ENCODE measurements around the gene POC1A.

Gene POC1A

DNA sequence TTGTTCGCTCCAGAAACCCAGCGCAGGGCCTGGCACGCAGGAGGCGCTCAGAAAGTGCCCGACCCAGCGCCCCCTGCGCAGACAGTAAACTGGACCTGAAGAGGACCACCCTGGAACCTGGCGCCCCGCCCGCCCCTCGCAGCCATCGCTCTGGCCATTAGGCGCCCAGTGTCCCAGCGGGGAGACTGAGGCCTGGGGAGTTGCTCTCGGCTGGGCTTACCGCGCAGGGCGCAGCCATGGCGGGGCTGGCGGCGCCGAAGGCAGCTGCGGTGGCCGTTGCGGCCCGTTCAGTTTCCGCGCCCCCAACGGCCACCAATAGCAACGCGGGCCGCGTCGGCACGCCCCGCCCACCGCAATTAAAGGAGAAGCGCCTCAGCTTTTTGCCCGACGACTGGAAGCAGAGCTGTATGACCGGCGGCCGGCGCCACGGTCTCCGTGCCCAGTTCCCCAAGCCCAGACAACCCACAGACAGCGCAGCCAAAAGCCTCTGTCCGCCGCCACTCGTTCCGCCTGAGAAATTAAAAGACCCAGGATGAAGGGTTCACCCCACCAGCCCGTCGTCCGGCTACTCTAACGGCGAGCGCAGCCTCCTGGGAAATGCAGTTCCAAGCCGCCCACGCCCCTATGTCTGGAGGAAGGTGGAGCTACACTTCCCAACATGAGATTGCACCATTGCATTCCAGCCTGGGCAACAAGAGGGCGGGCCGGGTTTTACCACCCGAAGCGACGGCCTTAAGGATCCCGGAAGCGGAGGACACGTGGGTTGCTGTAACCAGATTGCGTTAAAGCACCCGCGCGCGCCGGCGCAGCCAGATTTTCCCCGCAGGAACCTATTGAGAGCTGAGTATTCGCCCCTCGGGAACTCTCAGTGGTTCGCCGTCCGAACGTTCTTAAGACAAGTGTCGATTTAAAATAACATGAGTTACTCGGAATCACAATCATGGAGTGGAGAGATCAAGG, at the start of gene POC1A:
POC1A (minus strand) TSS at position 289 of the 960 bp plus-strand sequence; CDS start at position 238, 51 bp downstream.
- peak; percentile 94 to 95 for DNase-seq (ENCODE audit: low read depth in 2 of 2)

DNA sequence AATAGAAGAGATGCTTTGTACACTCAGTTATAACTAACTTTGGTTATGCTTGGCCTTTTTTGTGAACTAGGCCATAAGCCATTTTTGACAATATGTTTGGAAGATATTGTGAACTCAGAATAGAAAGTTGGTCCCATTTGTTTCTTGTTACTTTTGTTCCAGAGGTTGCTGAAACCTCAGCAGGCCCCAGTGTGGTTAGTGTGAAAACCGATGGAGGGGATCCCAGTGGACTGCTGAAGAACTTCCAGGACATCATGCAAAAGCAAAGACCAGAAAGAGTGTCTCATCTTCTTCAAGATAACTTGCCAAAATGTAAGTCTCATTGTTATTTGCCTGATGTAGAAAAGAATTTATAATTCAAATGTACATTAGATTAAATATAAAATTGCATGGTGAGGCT, 49.5 kb upstream of the POC1A start:
- DNase-seq (ENCODE audit: low read depth in 2 of 2) = no peak

DNA sequence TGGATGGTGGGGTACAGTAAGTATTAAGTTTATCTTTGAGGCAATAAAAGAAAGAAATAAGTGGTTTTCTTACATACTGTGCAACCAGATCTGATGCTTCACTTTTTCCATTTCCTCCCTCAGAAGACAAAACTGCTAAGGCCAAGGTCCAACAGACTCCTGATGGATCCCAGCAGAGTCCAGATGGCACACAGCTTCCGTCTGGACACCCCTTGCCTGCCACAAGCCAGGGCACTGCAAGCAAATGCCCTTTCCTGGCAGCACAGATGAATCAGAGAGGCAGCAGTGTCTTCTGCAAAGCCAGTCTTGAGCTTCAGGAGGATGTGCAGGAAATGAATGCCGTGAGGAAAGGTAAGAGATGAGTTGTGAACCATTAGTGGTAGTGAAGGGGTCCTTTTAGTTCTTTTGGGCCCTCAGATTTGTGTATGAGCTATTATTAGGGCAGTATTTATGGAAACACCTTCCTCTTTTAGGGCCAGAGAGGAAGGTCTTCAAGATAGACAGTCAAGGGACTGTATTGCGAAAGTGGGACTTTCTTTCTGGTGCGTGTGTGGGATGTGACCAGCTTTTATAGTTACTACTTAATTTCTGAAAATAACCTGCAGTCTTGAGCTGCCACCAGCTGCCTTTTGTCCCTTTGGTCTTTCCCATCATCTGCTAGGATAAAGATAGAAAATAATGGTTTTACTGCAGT, 48.3 kb upstream of the POC1A start:
- DNase-seq (ENCODE audit: low read depth in 2 of 2) = no peak

DNA sequence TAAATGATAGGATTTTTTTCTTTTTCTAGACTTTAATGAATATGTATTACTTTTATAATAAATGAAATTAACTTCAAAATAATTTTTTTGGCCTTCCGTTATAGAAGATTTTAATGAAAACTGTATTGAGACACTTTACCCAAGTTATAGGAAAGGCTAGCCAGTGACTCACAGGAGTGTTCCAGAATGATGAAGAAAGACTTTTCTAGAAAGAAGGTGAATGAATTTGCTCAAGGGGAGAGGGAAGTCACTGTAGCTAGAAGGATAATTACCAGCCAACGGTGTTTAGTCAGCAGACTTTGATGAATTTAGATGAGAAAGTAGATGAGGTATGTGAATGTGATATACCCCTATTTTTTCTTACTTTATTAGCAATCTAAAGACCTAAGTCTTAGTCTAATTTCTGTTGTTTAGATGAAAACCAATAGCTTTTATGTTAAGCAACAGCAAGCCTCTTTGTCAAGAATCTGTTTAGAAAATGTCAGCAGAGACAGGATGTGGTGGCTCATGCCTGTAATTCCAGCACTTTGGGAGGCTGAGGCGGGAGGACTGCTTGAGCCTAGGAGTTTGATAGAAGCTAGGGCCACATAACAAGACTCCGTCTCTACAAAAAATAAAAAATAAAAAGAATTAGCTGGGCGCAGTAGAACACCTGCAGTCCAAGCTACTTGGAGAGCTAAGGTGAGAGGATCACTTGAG, 46.9 kb upstream of the POC1A start:
- no peak for DNase-seq (ENCODE audit: low read depth in 2 of 2)

DNA sequence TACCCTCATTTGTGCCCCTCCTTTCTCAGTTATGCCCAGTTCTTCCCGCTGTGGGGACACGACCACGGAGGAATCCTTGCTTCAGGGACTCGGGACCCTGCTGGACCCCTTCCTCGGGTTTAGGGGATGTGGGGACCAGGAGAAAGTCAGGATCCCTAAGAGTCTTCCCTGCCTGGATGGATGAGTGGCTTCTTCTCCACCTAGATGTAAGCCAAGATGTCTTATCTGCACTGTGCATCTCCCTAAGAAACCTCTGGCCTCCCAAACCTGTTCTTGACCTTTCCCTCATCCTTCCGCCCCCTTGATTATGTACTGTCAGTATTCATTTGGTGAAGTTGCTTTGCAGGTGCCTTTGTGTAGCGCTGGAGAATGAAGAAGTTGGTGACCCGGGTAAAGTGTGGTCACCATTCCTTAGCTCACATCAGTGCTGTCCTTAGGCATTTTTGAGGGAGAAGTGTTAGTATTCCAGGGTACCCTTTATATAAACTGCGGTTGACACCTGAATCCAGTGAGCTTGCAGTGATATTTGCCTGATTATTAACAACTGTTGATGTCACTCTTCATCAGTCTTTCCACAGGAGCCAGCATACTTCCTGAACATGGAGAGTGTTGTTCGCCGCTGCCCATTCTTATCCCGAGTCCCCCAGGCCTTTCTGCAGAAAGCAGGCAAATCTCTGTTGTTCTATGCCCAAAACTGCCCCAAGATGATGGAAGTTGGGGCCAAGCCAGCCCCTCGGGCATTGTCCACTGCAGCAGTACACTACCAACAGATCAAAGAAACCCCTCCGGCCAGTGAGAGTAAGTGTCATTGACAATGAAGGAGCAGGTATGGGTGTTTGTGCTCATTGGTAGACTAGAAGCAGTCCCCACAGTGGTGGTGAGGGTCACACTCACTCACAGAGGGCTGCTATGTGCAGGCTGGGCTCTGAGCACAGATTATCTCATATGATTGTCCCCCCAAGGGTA, 44.7 kb upstream of the POC1A start:
- no peak for DNase-seq (ENCODE audit: low read depth in 2 of 2)

DNA sequence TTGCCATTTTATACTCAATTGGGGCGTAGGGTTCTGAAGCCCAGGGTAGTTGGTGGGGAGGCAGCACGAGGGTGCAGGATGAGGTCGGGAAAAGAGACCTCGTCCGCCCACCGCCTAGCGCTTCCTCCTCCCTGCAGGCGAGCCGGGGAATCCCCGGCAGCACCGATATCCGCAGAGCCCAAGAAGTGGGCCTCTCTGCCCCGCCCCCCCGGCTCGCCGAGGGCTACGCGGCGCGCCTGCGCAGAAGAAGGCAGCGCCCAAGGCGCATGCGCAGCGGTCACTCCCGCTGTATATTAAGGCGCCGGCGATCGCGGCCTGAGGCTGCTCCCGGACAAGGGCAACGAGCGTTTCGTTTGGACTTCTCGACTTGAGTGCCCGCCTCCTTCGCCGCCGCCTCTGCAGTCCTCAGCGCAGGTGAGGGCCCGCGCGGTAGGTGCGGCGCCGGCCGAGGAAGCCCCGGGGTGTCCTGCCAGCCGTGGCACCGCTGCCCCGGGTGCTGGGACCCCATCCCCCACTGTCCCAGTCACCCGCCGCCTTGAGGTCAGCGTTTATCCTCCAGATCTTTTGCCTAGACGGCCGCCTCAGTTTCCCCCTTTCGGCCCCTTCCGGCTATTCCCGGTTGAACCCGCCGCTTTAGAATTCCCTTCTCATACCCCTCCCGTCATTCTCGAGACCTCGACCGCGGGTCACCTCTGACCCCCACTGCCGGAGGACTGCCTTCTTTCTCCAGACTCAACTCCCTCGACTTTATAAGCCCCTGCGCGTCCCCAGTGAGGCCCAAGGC, 43.8 kb upstream of the POC1A start, which contains the start of gene ALAS1:
ALAS1 (plus strand) TSS at position 319 of the 784 bp plus-strand sequence. CDS start 1,082 bp downstream, outside the sequence.
- DNase-seq (ENCODE audit: low read depth in 2 of 2) = peak; percentile 62 to 64

DNA sequence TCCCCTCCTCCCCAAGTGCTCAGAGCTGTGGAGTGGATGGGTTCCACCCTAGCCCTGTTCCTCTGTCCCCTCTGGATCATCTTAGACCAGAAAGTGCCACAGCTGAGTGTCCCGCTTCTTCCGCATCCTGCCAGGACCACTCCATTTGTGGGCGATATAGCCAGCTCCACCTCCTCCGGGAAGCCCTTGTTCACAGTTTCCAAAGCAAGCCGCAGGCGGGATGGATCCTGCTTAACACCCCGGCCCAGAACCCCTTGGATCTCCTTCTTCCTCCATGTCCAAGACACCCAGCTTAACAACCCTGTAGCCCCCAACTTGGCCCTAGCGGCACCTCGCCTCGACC, 43.2 kb upstream of the POC1A start:
- no peak for DNase-seq (ENCODE audit: low read depth in 2 of 2)

DNA sequence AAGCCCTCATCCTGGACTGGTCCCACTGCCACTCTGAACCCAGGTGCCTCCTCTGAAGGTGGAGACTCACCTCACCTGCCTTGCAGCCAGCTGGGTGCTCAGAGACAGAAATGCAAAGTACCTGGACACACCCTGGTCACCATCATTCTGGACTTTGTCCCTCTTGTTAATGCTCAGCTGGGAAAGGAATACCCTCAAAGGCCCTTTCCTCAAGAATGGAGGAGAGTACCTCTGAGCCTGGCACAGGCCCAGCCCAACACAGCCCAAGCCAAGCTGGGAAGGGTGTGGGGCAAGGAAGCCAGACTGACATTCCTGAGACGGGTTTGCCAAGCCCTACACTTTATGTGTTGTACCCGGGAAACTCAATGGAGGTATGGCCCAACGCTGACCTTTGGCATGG, 42.8 kb upstream of the POC1A start:
- DNase-seq (ENCODE audit: low read depth in 2 of 2) = no peak

DNA sequence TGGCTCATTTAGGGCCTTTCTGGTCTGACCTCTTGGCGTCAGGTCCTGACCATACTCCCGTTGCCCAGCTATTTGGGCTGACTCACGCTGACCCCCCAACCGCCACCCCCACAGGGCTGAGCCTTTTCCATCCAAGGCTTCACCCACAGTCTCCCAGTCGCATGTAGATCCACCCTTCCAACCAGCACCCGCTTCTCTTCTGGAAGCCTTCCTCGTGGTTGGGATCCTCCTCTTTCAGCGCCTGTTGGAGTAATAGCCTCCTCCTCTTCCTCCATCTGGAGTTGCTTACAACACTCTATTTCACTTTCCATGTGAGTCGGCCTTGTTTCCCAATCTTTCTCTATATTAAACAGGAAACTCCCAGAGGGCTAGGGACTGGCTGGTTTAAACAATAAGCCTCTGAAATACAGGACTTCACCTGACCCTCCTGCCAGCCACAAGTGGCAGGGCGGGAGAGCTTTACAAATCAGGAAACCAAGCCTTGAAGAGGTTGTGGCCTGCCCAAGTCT, 41.7 kb upstream of the POC1A start:
- no peak for DNase-seq (ENCODE audit: low read depth in 2 of 2)

DNA sequence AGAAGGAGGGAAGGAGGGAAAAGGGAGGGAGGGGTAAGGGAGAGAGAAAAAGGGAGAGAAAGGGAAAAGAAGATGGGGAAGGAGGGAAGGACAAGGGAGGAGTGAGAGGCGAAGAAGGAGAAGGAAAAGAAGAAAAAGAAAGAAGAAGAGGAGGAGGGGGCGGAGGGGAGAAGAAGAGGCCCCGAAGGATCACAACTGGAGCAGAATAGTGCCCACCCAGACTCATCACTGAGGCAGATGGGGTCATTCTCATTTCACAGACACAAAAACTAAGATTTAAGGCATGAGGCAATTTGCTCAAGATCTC, 41.0 kb upstream of the POC1A start:
- DNase-seq (ENCODE audit: low read depth in 2 of 2) = no peak

DNA sequence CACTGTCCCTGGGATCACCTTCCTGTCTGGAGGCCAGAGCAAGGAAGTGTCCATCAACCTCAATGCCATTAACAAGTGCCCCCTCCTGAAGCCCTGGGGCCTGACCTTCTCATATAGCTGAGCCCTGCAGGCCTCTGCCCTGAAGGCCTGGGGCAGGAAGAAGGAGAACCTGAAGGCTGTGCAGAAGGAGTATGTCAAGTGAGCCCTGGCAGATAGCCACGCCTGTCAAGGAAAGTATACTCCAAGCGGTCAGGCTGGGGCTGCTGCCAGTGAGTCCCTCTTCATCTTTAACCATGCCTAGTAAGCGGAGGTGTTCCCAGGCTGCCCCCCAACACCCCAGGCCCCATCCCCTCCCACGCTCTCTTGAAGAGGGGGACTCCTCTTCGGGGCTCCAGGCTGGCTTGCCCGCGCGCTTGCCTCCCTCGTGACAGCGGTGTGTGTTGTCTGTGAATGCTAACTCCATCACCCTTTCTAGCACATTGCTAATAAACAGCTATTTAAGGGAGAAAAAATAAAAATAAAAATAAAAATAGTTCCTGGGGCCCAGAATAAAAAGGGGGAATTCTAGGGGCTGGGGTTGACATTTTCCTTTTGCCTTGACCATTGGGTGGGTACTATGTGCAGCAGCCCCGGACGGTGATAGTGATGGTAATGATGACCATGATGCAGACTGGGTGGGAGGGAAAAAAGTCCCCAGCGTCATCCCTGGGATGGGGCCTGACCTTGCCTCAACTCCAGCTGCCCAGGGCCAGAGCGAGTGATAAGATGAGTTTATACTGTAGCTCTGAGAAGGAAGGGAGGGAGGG, 40.5 kb upstream of the POC1A start:
- DNase-seq (ENCODE audit: low read depth in 2 of 2) = no peak

DNA sequence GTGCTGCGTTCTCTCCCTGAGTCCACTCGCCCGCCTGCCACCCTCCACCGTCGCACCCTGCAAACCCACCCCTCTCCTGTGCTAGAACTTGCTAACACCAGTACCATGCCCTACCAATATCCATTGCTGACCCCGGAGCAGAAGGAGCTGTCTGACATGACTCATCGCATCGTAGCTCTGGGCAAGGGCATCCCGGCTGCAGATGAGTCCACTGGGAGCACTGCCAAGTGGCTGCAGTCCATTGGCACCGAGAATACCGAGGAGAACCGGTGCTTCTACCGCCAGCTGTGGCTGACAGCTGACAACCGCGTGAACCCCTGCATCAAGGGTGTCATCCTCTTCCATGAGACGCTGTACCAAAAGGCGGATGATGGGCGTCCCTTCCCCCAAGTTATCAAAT, 38.8 kb upstream of the POC1A start:
- no peak for DNase-seq (ENCODE audit: low read depth in 2 of 2)

DNA sequence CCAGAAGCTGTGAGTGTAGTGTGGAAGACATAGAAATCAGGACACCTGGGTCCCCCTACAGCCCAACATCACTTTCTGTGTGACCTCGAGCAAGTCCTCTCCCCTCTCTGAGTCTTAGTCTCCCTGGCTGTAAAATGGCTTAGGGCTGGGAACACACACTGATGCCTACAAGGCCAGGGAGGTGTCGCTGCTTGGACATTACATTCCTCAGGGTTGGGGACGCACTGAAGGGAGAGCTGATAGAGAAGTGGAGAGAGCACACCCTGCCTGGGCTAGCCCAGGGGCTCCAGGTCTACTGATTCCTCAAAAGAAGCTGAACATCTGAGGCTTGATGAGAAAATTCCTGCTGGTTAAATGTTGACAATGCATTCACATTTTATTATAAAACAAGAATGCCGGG, 37.4 kb upstream of the POC1A start:
- DNase-seq (ENCODE audit: low read depth in 2 of 2) = no peak

DNA sequence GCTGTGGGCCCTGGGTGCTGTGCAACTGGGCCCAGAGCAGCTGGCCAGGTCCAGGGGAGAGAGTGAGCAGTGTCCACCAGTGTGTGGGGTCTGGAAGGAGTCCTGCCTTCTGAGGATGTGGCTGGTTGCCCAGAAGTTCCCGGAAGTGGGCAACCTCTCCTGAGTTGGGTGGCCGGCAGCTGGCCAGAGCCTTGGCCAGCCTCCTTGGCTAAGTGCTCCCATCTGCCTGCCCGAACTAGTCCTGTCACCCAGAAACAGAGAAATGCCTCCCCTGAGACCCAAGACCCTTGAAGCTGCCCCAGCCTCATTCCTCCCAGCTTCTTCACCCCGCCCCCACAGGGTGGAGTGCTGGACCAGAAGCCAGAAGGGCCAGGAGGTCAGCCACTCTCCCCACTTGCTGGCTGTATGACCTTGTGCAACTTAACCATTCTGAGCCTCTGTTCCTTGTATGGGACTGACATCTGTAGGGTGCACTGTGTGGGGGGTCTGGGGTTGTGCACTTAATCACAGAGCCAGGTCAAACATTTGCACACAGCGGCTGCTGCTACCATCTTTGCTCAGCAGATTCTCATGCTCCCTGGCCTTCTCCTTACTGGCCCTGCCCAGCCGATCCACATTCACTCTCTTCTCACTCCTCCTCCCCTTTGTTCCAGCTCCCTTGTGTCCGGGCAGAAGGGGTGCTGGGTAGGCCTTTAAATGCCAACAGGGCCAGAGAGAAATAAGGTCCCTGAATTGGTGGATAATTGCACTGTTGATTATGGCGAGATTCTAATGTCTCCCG, 36.3 kb upstream of the POC1A start:
- DNase-seq (ENCODE audit: low read depth in 2 of 2) = no peak

DNA sequence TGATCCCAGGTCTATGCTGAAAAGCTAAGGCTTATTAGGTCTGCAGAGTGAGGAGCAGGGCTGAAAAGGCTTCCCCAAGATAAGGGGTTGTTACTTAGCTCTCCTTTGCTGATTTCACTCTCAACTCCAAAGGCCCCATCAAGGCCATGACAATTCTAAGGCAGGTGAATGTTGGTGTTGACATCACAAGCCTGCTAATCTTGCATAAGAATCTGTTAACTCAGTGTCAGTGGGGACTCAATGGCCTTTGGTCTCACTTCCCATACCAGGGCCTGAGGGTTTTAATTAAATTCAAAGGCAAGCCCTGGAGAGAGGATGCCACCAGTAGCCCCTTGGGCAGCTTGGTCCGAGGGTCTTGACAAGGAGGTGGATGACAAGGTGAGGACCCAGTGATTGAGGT, 34.3 kb upstream of the POC1A start:
- DNase-seq (ENCODE audit: low read depth in 2 of 2) = no peak

DNA sequence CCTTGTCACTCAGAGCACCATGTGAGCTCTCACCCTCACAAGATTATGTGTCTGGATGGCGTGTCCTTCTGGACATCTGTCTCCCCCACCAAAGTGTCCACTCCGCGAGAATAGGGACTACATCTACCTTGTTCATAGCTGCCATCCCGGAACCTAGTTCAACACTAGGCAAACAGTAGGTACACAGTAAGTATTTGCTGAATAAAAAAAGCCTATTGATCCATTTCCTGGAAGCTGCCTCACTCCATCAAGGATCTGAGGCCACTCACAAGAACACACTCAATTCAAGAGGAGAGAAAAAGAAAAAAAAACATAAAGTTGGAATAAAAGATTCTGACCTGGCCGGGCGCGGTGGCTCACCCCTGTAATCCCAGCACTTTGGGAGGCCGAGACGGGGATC, 32.5 kb upstream of the POC1A start:
- DNase-seq (ENCODE audit: low read depth in 2 of 2) = no peak

DNA sequence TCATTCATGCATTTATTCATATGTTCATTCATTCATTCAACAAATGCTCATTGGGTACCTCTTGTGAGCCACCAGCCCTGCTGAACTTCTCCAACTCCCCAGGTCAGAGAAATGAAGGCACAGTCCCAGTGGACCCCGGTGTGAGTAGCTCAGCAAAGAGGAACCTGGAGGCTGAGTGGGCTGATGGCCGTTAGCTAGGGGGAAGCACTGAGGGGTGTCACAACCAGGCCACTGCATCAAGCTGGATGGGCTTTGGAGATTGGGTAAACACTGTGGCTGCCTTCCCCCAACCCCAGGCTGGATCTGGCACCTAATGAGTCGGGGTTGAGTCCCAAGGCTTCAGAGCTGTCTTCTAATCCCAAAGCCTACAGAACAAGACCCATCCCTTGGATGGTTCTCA, 31.6 kb upstream of the POC1A start:
- no peak for DNase-seq (ENCODE audit: low read depth in 2 of 2)

DNA sequence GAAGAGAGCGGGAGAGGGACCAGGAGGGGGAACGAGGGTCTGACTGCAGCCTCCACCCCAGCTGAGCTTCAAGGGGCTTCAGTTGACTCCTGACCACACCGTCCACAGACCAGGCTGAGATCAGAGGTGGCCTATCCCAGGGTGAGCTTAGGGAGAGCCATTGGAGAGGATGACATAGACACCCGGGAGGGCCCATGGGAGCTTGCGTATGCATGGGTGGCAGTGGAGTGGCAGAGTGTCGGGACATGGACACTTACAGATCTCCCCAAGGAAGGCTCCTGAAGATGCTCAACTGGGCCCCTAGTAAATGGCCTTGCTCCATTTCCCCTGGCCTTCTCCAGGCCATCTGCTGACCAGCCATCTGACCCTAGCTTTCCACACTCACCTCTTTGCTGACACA, 31.1 kb upstream of the POC1A start:
- no peak for DNase-seq (ENCODE audit: low read depth in 2 of 2)

DNA sequence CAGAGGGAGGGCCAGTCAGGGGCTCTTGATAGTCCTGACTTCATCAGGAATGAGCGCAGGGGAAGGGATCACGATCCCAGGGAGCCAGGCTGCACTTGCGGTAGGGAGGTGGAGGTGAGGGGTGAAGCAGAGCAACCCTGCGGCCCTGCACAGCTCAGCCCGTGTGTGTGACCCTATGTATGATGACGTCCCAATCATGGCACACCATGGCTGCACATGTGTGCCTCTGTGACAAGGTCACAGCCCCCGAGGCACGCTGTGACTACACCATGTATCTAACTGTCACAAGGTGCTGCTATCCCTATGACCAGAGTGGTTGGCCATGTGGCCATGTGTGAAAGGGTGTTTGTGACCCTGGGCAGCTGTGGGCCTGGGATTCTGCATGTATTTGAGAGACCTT, 30.5 kb upstream of the POC1A start:
- DNase-seq (ENCODE audit: low read depth in 2 of 2) = no peak

All from fibroblast of skin of left biceps (primary cell).